Left cardiac atrium (tissue), 4 donors: ENCODE measurements around the gene ZSCAN2. TPM values are rescaled to one million over a fixed set of nuclear protein-coding genes. Genes with fewer than 3 reads are reported as not detected.
"Not testable (repeated sequence)": the region's sequence is repeated elsewhere in the genome, so short reads cannot be mapped to it uniquely, and the experiment has no call there.

ENCODE experiments used
- ATAC-seq, 2 donors: fragments of 200-7000 bp; cut with Tn5 transposase; one replicate each; pipeline ENCODE4 v1.9.1; 2020; ENCODE audit warnings: mild to moderate bottlenecking in 2 of 2, moderate library complexity in 2 of 2
- DNase-seq: peaks from one replicate; pipeline ENCODE4 v3.0.0-alpha.2; 2020
- intact Hi-C, 2 donors: fragments of 100-400 bp; cut with DNase I; formaldehyde crosslinking; loops; one replicate each; pipeline versions ENCODE4 v1.14.1 to v1.15.1; 2022 to 2023
- long read RNA-seq: library from polyadenylated mRNA; unstranded; transcript quantifications from one replicate; pipeline ENCODE4 v2.0.0, GENCODE V29; 2021
- total RNA-seq, 2 donors: library from RNA; stranded (reverse); fragmentation: NEBNext Ultra II Directional; extraction: Animal tissue kit (Norgen Biotek cat#: 25700); gene quantifications; one replicate each; pipeline ENCODE4 v1.2.1, GENCODE V29; 2021
- donor health status: DM: no; HTN: yes; CAD: no.
- donor health status: DM: no; HTN: yes; CAD: no; lungs with severe emphysema.
- donor health status: DM: yes; HTN: yes; CAD: no.
- donor health status: Dilated cardiomyopathy.

The ZSCAN2 gene
- 1 to 10 TPM; 4.5 to 5.0 TPM for total RNA-seq
- long read RNA-seq: 0 reads

GRCh38 chr15:84600687-84601554 is at the start of gene ZSCAN2:
TSS of gene ZSCAN2 (plus strand) at chr15:84601009. CDS start at chr15:84603928, 2,919 bp downstream.
- DNase-seq (peak; percentile 97), ATAC-seq (peak; percentile 99)
- intact Hi-C loops: loop anchor here (5.0 kb wide), 2 partner anchors 51 to 56 kb away; partner anchors contain the start of genes NMB (in 1 of the 2) and WDR73 (in 1 of the 2)

GRCh38 chr15:84551624-84552023 is 49.2 kb upstream of the ZSCAN2 start:
- DNase-seq, ATAC-seq, intact Hi-C loops: not testable (repeated sequence)

- intact Hi-C loops: no loop called here
Measured at GRCh38 chr15:84552896-84553295, 47.9 kb upstream of the ZSCAN2 start.

GRCh38 chr15:84556690-84557089 is 44.1 kb upstream of the ZSCAN2 start:
- ATAC-seq, intact Hi-C loops, DNase-seq: not testable (repeated sequence)

More at GRCh38 chr15:84552896-84553295, 47.9 kb upstream of the ZSCAN2 start:
- no peak for DNase-seq
- ATAC-seq: no peak

GRCh38 chr15:84568021-84568420 is 32.8 kb upstream of the ZSCAN2 start:
- intact Hi-C loops, DNase-seq, ATAC-seq: not testable (repeated sequence)

- DNase-seq (peak; percentile 61), ATAC-seq (peak; percentile 70 to 83)
- intact Hi-C loops: no loop called here
Measured at GRCh38 chr15:84570164-84570735, 30.6 kb upstream of the ZSCAN2 start.

GRCh38 chr15:84572231-84572630 is 28.6 kb upstream of the ZSCAN2 start:
- intact Hi-C loops: no loop called here

GRCh38 chr15:84575493-84575892 is 25.3 kb upstream of the ZSCAN2 start:
- ATAC-seq (no peak), DNase-seq (no peak)
- intact Hi-C loops: no loop called here

More at GRCh38 chr15:84572231-84572630, 28.6 kb upstream of the ZSCAN2 start:
- DNase-seq (no peak), ATAC-seq (no peak)

- ATAC-seq, intact Hi-C loops: not testable (repeated sequence)
Measured at GRCh38 chr15:84577891-84578290, 22.9 kb upstream of the ZSCAN2 start.

GRCh38 chr15:84579261-84579721 is 21.5 kb upstream of the ZSCAN2 start:
- intact Hi-C loops: not testable (repeated sequence)
- peak in 1 of 2 donors; percentile 87 for ATAC-seq

More at GRCh38 chr15:84577891-84578290, 22.9 kb upstream of the ZSCAN2 start:
- DNase-seq: not testable (repeated sequence)

GRCh38 chr15:84581676-84582428 is 19.0 kb upstream of the ZSCAN2 start:
- ATAC-seq, intact Hi-C loops: not testable (repeated sequence)

More at GRCh38 chr15:84579261-84579721, 21.5 kb upstream of the ZSCAN2 start:
- not testable (repeated sequence) for DNase-seq

GRCh38 chr15:84582583-84583157 is 18.1 kb upstream of the ZSCAN2 start:
- DNase-seq (no peak), ATAC-seq (no peak)
- intact Hi-C loops: no loop called here

More at GRCh38 chr15:84581676-84582428, 19.0 kb upstream of the ZSCAN2 start:
- DNase-seq: not testable (repeated sequence)

- ATAC-seq, intact Hi-C loops, DNase-seq: not testable (repeated sequence)
Measured at GRCh38 chr15:84583921-84584320, 16.9 kb upstream of the ZSCAN2 start.

- intact Hi-C loops: no loop called here
- no peak for DNase-seq
- ATAC-seq: no peak
Measured at GRCh38 chr15:84586696-84587095, 14.1 kb upstream of the ZSCAN2 start.

GRCh38 chr15:84588053-84588874 is 12.5 kb upstream of the ZSCAN2 start:
- intact Hi-C loops: no loop called here
- ATAC-seq: peak; percentile 99
- peak; percentile 91 for DNase-seq

GRCh38 chr15:84590406-84590805 is 10.4 kb upstream of the ZSCAN2 start:
- ATAC-seq (no peak), DNase-seq (no peak)
- intact Hi-C loops: loop anchor here (10.0 kb wide), 4 partner anchors 204 to 454 kb away; no protein-coding TSS in a partner anchor

- DNase-seq: no peak
- no peak for ATAC-seq
- intact Hi-C loops: loop anchor here (10.0 kb wide), 4 partner anchors 203 to 453 kb away; no protein-coding TSS in a partner anchor
Measured at GRCh38 chr15:84591815-84592214, 9.0 kb upstream of the ZSCAN2 start.
